DOHH2 (cell line): Measurements from ENCODE around the gene ATP8B3.

ENCODE experiments used
- H3F3A ChIP-seq: fragments of 200-600 bp; sonication (generic), shearing (Covaris generic); 2 replicates; pipeline ENCODE4 v1.6.0; 2016; ENCODE audit warnings: antibody characterized with exemption, mild to moderate bottlenecking; ENCODE audit not compliant: control insufficient read depth, insufficient read depth
- H3K27ac ChIP-seq: fragments of 200-600 bp; sonication (generic); 2 replicates; pipeline ENCODE4 v1.5.1; 2014; ENCODE audit warnings: low read depth, mild to moderate bottlenecking, low read length, moderate library complexity
- H3K27me3 ChIP-seq: fragments of 200-600 bp; sonication (generic); 2 replicates; pipeline ENCODE4 v1.6.1; 2014; ENCODE audit warnings: mild to moderate bottlenecking, low read length, mixed read lengths; ENCODE audit not compliant: control insufficient read depth
- H3K36me3 ChIP-seq: fragments of 200-600 bp; sonication (generic); 2 replicates; pipeline ENCODE4 v1.6.1; 2014; ENCODE audit warnings: mild to moderate bottlenecking, low read length, moderate library complexity, mixed read lengths; ENCODE audit not compliant: control insufficient read depth
- H3K4me1 ChIP-seq: fragments of 200-600 bp; sonication (generic); 2 replicates; pipeline ENCODE4 v1.6.1; 2014; ENCODE audit warnings: mild to moderate bottlenecking, low read length, mixed read lengths; ENCODE audit not compliant: control insufficient read depth
- H3K4me2 ChIP-seq: fragments of 200-600 bp; sonication (generic); 2 replicates; pipeline ENCODE4 v1.6.0; 2014; ENCODE audit warnings: mild to moderate bottlenecking, low read length, moderate library complexity
- H3K4me3 ChIP-seq: fragments of 200-600 bp; sonication (generic); 2 replicates; pipeline ENCODE4 v1.5.1; 2014; ENCODE audit warnings: mild to moderate bottlenecking, low read length, mixed read lengths
- H3K79me2 ChIP-seq: fragments of 200-600 bp; sonication (generic); 2 replicates; pipeline ENCODE4 v1.6.1; 2014; ENCODE audit warnings: mild to moderate bottlenecking, low read length, mixed read lengths; ENCODE audit not compliant: control insufficient read depth
- H3K9me2 ChIP-seq: fragments of 200-600 bp; sonication (generic); replicated peaks from 2 replicates; pipeline ENCODE4 v1.6.1; 2014; ENCODE audit warnings: mild to moderate bottlenecking, low read length, mixed read lengths; ENCODE audit not compliant: control insufficient read depth
- H3K9me3 ChIP-seq: fragments of 200-600 bp; sonication (generic); 2 replicates; pipeline ENCODE4 v1.6.1; 2014; ENCODE audit warnings: antibody characterized with exemption, low read length, mixed read lengths; ENCODE audit not compliant: control insufficient read depth, insufficient read depth
- H4K20me1 ChIP-seq: fragments of 200-600 bp; sonication (generic); 2 replicates; pipeline ENCODE4 v1.6.0; 2014; ENCODE audit warnings: low read depth, mild to moderate bottlenecking, antibody characterized with exemption, low read length, moderate library complexity; ENCODE audit not compliant: control insufficient read depth, insufficient read depth
- CTCF ChIP-seq: fragments of 200-600 bp; sonication (generic); IDR thresholded peaks from one replicate; pipeline ENCODE4 v1.5.1; 2014; ENCODE audit warnings: antibody characterized with exemption, mild to moderate bottlenecking, low read depth, low read length; ENCODE audit not compliant: poor library complexity, severe bottlenecking
- EZH2phosphoT487 ChIP-seq: fragments of 200-600 bp; sonication (generic); IDR thresholded peaks from 2 replicates; pipeline ENCODE4 v1.6.1; 2017; ENCODE audit warnings: borderline replicate concordance, mild to moderate bottlenecking, antibody characterized with exemption, low read length, moderate library complexity, mixed read lengths

ATP8B3 gene

DNA sequence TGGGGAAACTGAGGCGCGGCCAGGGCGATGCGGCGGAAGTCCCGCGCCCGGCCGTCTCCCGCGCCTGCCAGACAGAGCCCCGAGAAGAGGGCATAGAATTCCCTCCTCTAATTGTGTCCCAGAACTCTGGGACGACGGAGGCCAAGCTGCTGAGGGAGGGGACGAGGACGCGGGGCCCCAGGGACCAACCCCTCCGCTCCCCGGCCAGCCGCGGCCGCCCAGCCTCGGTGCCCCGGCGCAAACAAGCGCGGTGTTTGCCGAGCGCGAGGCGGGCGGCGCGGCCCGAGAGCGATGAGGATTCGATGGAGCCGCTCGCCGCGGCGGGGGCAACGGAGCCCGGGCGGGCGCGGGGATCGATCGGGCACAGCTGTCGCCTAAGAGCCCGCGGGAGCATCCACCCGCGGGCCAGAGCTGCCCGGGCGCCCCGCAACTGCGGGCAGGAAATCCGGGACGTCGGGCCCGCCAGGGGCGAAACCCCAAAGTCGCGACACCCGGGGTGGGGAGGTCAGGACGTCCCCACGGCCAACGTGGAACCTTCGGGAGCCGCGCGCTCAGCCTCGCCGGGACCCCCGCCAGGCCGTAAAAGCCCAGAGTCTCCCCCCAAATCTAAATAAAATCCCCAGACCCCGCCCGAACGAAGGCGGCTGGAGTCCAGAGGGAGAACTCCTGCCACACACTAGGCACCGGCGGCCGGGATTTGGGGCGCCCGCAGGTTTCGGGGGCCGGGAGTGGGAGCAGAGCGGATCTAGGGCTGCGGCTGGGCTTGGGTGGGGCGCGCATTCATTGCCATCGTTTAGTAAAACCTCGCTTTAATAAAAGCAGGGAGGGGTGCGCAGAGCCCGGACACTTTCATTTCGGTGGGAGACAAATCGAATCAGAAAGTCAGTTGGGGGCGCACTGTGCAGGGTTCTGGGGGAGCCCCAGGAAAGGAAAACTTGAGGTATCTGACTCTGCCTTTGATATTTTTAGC, 62.4 kb downstream of the ATP8B3 start:
- TF ChIP-seq EZH2phosphoT487 (no peak), CTCF (no peak)
- 0 out of 2 replicates have a peak, but pooled peaks cover 3% of the 10 kb centered on the region for H4K20me1 ChIP-seq
- no peaks in the 10 kb centered on the region for H3K36me3 ChIP-seq
- H3K27ac ChIP-seq: no peak overlapping the region
- H3K27me3 ChIP-seq: peaks cover 74% of the 10 kb centered on the region
- no peaks in the 10 kb centered on the region for H3K9me2 ChIP-seq
- no peaks in the 10 kb centered on the region for H3K9me3 ChIP-seq
- H3K4me2 ChIP-seq: no peak overlapping the region
- H3K4me1 ChIP-seq: peaks cover 30% of the 10 kb centered on the region
- H3K4me3 ChIP-seq: no peak overlapping the region
- H3K79me2 ChIP-seq: no peaks in the 10 kb centered on the region
- no peaks in the 10 kb centered on the region for H3F3A ChIP-seq

DNA sequence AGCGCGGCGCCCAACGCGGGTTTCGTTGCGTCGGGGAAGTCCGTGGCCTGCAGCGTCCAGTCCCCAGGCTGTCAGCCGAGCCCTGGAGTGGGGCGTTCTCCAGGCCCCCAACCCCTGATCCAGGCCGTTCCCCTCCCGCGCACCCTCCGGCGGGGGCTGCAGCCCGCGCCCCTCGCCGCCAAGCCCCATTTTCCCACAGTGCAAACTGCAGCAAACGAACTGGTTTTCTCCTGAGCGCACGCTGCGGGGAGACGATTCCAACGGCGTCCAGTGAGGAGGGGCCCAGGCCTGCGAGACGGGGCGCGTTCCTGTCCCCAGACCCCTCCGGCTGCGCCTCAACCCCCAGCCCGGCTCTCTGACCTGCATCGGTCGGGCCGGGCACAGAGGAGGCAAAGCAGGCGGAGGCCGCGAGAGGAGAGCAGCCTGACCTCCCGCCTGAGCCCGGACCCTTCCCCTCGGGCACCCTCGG, 63.2 kb downstream of the ATP8B3 start:
- TF ChIP-seq EZH2phosphoT487 (0 out of 2 replicates have a peak, but pooled peaks have one; percentile 11), CTCF (no peak)
- Histone ChIP-seq H3K27me3 (peaks cover 74% of the 10 kb centered on the region), H3F3A (no peaks in the 10 kb centered on the region), H3K4me1 (peaks cover 30% of the 10 kb centered on the region), H3K4me2 (peak overlapping the region; percentile 62), H3K27ac (no peak overlapping the region), H3K9me3 (no peaks in the 10 kb centered on the region), H3K36me3 (no peaks in the 10 kb centered on the region), H3K79me2 (no peaks in the 10 kb centered on the region), H3K9me2 (no peaks in the 10 kb centered on the region), H3K4me3 (no peak overlapping the region), H4K20me1 (0 out of 2 replicates have a peak, but pooled peaks cover 3% of the 10 kb centered on the region)

- Histone ChIP-seq H3K27me3 (peaks cover 74% of the 10 kb centered on the region), H3K4me3 (peak overlapping the region; percentile 42)
Observed at GRCh38 chr19:1748115-1748872, 63.8 kb downstream of the ATP8B3 start.

More at GRCh38 chr19:1748115-1748872, 63.8 kb downstream of the ATP8B3 start:
- Histone ChIP-seq H3F3A (no peaks in the 10 kb centered on the region), H3K9me3 (no peaks in the 10 kb centered on the region), H4K20me1 (0 out of 2 replicates have a peak, but pooled peaks cover 3% of the 10 kb centered on the region), H3K27ac (no peak overlapping the region), H3K79me2 (no peaks in the 10 kb centered on the region), H3K9me2 (no peaks in the 10 kb centered on the region), H3K36me3 (no peaks in the 10 kb centered on the region), H3K4me1 (peaks cover 30% of the 10 kb centered on the region), H3K4me2 (peak overlapping the region; percentile 62)
- TF ChIP-seq EZH2phosphoT487 (0 out of 2 replicates have a peak, but pooled peaks have one; percentile 29), CTCF (no peak)
